GM23248 (cell line): ENCODE results near the gene MDN1. TPM values are rescaled to one million over a fixed set of nuclear protein-coding genes. Genes with fewer than 3 reads are reported as not detected.
"Not testable (repeated sequence)": the region's sequence is repeated elsewhere in the genome, so short reads cannot be mapped to it uniquely, and the experiment has no call there.

Experiments used
- DNase-seq: peaks from one replicate; pipeline ENCODE4 v3.0.0-alpha.2; 2015
- H2AFZ ChIP-seq: fragments of 200-600 bp; sonication (generic); 2 replicates; pipeline ENCODE4 v1.6.1; 2016; ENCODE audit warnings: antibody characterized with exemption
- H3F3A ChIP-seq: fragments of 200-600 bp; sonication (generic); 2 replicates; pipeline ENCODE4 v1.6.1; 2016; ENCODE audit warnings: mild to moderate bottlenecking, antibody characterized with exemption, mixed run types; ENCODE audit not compliant: insufficient read depth
- H3K27ac ChIP-seq: fragments of 200-600 bp; sonication (generic); 2 replicates; pipeline ENCODE4 v1.5.1; 2016; ENCODE audit warnings: mild to moderate bottlenecking
- H3K27me3 ChIP-seq: fragments of 200-600 bp; sonication (generic); replicated peaks from 2 replicates; pipeline ENCODE4 v1.6.1; 2016; ENCODE audit warnings: mild to moderate bottlenecking; ENCODE audit not compliant: insufficient read depth
- H3K36me3 ChIP-seq: fragments of 200-600 bp; sonication (generic); 2 replicates; pipeline ENCODE4 v1.6.1; 2016; ENCODE audit warnings: low read depth, mild to moderate bottlenecking
- H3K4me1 ChIP-seq: fragments of 200-600 bp; sonication (generic); 2 replicates; pipeline ENCODE4 v1.6.1; 2016; ENCODE audit warnings: mild to moderate bottlenecking; ENCODE audit not compliant: insufficient read depth
- H3K4me2 ChIP-seq: fragments of 200-600 bp; sonication (generic); one replicate; pipeline ENCODE4 v1.6.1; 2016; ENCODE audit warnings: mild to moderate bottlenecking; ENCODE audit not compliant: unreplicated experiment
- H3K4me3 ChIP-seq: fragments of 200-600 bp; sonication (generic); 2 replicates; pipeline ENCODE4 v1.5.1; 2016; ENCODE audit warnings: mild to moderate bottlenecking
- H3K79me2 ChIP-seq: fragments of 200-600 bp; sonication (generic); 2 replicates; pipeline ENCODE4 v1.6.1; 2016; ENCODE audit warnings: mild to moderate bottlenecking; ENCODE audit not compliant: insufficient read depth
- H3K9ac ChIP-seq: fragments of 200-600 bp; sonication (generic); 2 replicates; pipeline ENCODE4 v1.6.1; 2016; ENCODE audit warnings: mild to moderate bottlenecking
- H3K9me2 ChIP-seq: fragments of 200-600 bp; sonication (generic); 2 replicates; pipeline ENCODE4 v1.6.1; 2016; ENCODE audit warnings: mixed run types, mild to moderate bottlenecking, moderate library complexity; ENCODE audit not compliant: insufficient read depth
- H3K9me3 ChIP-seq: fragments of 200-600 bp; sonication (generic); one replicate; pipeline ENCODE4 v1.6.1; 2017; ENCODE audit warnings: low read depth
- H4K20me1 ChIP-seq: fragments of 200-600 bp; sonication (generic); 2 replicates; pipeline ENCODE4 v1.6.0; 2016; ENCODE audit not compliant: insufficient read depth
- EZH2 ChIP-seq: fragments of 200-600 bp; sonication (generic); IDR thresholded peaks from 2 replicates; pipeline ENCODE4 v1.6.1; 2018; ENCODE audit warnings: antibody characterized with exemption, mild to moderate bottlenecking; ENCODE audit not compliant: insufficient read depth, poor library complexity, severe bottlenecking
- EZH2phosphoT487 ChIP-seq: fragments of 200-600 bp; sonication (generic); IDR thresholded peaks from 2 replicates; pipeline ENCODE4 v1.6.1; 2018; ENCODE audit warnings: antibody characterized with exemption, moderate library complexity, mild to moderate bottlenecking, low read depth; ENCODE audit not compliant: insufficient read depth
- WGBS, 2 experiments: methylation state at CpG; one replicate each; pipeline ENCODE4 v1.1.6; 2015 to 2017; ENCODE audit warnings: low lambda C conversion rate in 2 of 2, low coverage in 1 of 2; ENCODE audit errors: missing lambda C conversion rate in 2 of 2; 5-methylcytosine and 5-hydroxymethylcytosine counted together
- in situ Hi-C: fragments of 300-500 bp; cut with MboI; formaldehyde crosslinking; loops from 2 replicates; pipeline ENCODE4 v1.15.0; 2020
- polyA plus RNA-seq: library from polyadenylated mRNA; unstranded; fragments of >200 nt; fragmentation: Nextera tagmentation; extraction: Ambion mirVana; gene quantifications from 2 replicates; pipeline ENCODE4 v1.2.1, GENCODE V29; 2016
- total RNA-seq: library from RNA; depleted of rRNA; stranded (reverse); fragments of >200 nt; shearing (Covaris generic); gene quantifications from 2 replicates; pipeline ENCODE4 v1.2.3, GENCODE V29; 2014

Gene MDN1
- total and polyA plus RNA-seq, 2 experiments from 2014 or later = 5.7 to 16.9 TPM

- Histone ChIP-seq H3K9ac (no peak overlapping the region), H3K9me3 (no peaks in the 10 kb centered on the region), H3K4me3 (no peak overlapping the region), H3F3A (peaks cover 16% of the 10 kb centered on the region; the same call in 1 of the 2 replicates), H3K79me2 (peaks cover 13% of the 10 kb centered on the region), H3K9me2 (no peaks in the 10 kb centered on the region), H4K20me1 (no peaks in the 10 kb centered on the region), H3K4me2 (no peak overlapping the region), H2AFZ (no peak overlapping the region), H3K4me1 (peaks cover 8% of the 10 kb centered on the region), H3K36me3 (peaks cover 9% of the 10 kb centered on the region), H3K27ac (no peak overlapping the region), H3K27me3 (no peaks in the 10 kb centered on the region)
- TF ChIP-seq EZH2phosphoT487 = no peak
- no peak for TF ChIP-seq EZH2
- in situ Hi-C loops = no loop called here
- no peak for DNase-seq
- WGBS, 2 experiments = 60 to 62% methylated on average over 3 of the region's 3 CpGs
Observed at GRCh38 chr6:89642956-89643355, 176.6 kb downstream of the MDN1 start.

GRCh38 chr6:89641581-89641980, 178.0 kb downstream of the MDN1 start:
- in situ Hi-C loops = not testable (repeated sequence)

DNA sequence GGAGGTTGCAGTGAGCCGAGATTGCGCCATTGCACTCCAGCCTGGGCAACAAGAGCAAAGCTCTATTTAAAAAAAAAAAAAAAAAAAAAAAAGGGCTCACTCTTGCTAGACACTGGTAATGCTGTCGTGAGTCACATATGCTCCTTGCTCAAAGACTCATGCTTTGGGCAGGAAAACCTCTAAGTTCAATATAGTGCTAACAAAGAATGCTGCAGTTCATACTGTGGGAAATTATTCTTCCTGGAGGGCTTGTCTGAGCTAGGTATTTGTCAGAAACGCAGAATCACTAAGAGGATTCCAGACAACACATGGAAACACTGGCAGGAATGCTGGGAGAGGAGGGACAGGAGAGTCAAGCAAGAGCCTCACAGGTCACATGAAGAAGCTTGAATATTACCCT, 178.8 kb downstream of the MDN1 start:
- Histone ChIP-seq H3K27me3 (no peaks in the 10 kb centered on the region), H3K4me1 (peaks cover 12% of the 10 kb centered on the region), H3K4me3 (no peak overlapping the region), H4K20me1 (no peaks in the 10 kb centered on the region), H3K4me2 (no peak overlapping the region), H3K36me3 (peaks cover 11% of the 10 kb centered on the region; the same call in 1 of the 2 replicates), H3K27ac (peak overlapping the region; percentile 37), H3K9ac (no peak overlapping the region), H3K79me2 (peaks cover 18% of the 10 kb centered on the region), H3K9me2 (no peaks in the 10 kb centered on the region), H2AFZ (no peak overlapping the region), H3K9me3 (no peaks in the 10 kb centered on the region), H3F3A (peaks cover 16% of the 10 kb centered on the region; the same call in 1 of the 2 replicates)
- in situ Hi-C loops = no loop called here
- WGBS, 2 experiments = 44 to 69% methylated on average over 2 to 4 of the region's 4 CpGs
- DNase-seq = peak; percentile 63
- TF ChIP-seq EZH2 (no peak), EZH2phosphoT487 (no peak)

More at GRCh38 chr6:89641581-89641980, 178.0 kb downstream of the MDN1 start:
- not testable (repeated sequence) for H3K4me3 ChIP-seq, H3K4me2 ChIP-seq, DNase-seq, H3K9me2 ChIP-seq, H3K27me3 ChIP-seq, H4K20me1 ChIP-seq, H3K9ac ChIP-seq, H3K9me3 ChIP-seq, H2AFZ ChIP-seq, H3K36me3 ChIP-seq, H3K27ac ChIP-seq
- peaks cover 16% of the 10 kb centered on the region; the same call in 1 of the 2 replicates for H3F3A ChIP-seq
- peaks cover 18% of the 10 kb centered on the region for H3K79me2 ChIP-seq
- H3K4me1 ChIP-seq = peaks cover 12% of the 10 kb centered on the region
- 97% methylated on average over 3 of the region's 3 CpGs for WGBS, 2 experiments

- Histone ChIP-seq H3K79me2 (peaks cover 18% of the 10 kb centered on the region), H3K4me1 (peaks cover 4% of the 10 kb centered on the region; the same call in 1 of the 2 replicates), H3K4me2 (peak within 1 kb of the TSS; percentile 93), H3K27me3 (no peaks in the 10 kb centered on the region), H3K9me3 (no peaks in the 10 kb centered on the region), H3K36me3 (peaks cover 4% of the 10 kb centered on the region; the same call in 1 of the 2 replicates), H3K27ac (peak within 1 kb of the TSS; percentile 83), H3K4me3 (peak within 1 kb of the TSS; percentile 84), H3K9ac (peak within 1 kb of the TSS; percentile 92), H2AFZ (peak within 1 kb of the TSS; percentile 97), H3F3A (peaks cover 5% of the 10 kb centered on the region; the same call in 1 of the 2 replicates), H4K20me1 (no peaks in the 10 kb centered on the region), H3K9me2 (no peaks in the 10 kb centered on the region)
- DNase-seq = peak; percentile 99
- TF ChIP-seq EZH2 (no peak), EZH2phosphoT487 (no peak)
- in situ Hi-C loops = no loop called here
- WGBS, 2 experiments = 2% methylated on average over 53 to 57 of the region's 58 CpGs
Observed at GRCh38 chr6:89638320-89639195, 181.0 kb downstream of the MDN1 start, which contains the start of gene LYRM2. TSS of gene LYRM2 (minus strand) at chr6:89638747. CDS start at chr6:89638716, 31 bp downstream.
